ENCODE data around the gene CAPN15. TPM values are rescaled to one million over a fixed set of nuclear protein-coding genes. Genes with fewer than 3 reads are reported as not detected.

Gene CAPN15
- total RNA-seq, 2 experiments from 2014 or later: 76.4 to 81.2 TPM

GRCh38 chr16:496097-496886 is 31.2 kb upstream of the CAPN15 start:
- Mint-ChIP-seq H3K4me3 (no peak overlapping the region), H3K27me3 (no peaks in the 10 kb centered on the region), H3K36me3 (ENCODE audit: low read depth) (no peaks in the 10 kb centered on the region), H3K9me3 (no peaks in the 10 kb centered on the region), H3K27ac (no peak overlapping the region), H3K4me1 (ENCODE audit: low read depth) (peaks cover 5% of the 10 kb centered on the region)
- CTCF ChIA-PET: interaction anchor here (1.2 to 1.8 kb wide), 3 partner anchors 14 to 106 kb away, joined by 3 to 8 read pairs (median 3); no protein-coding TSS in a partner anchor
- ATAC-seq: no peak
- no peak for DNase-seq
- POLR2A ChIA-PET: no interaction called here
- TF ChIP-seq CTCF (IDR thresholded peaks at IDR 0.05): no peak
- intact Hi-C loops (cut with micrococcal nuclease): no loop called here

DNA sequence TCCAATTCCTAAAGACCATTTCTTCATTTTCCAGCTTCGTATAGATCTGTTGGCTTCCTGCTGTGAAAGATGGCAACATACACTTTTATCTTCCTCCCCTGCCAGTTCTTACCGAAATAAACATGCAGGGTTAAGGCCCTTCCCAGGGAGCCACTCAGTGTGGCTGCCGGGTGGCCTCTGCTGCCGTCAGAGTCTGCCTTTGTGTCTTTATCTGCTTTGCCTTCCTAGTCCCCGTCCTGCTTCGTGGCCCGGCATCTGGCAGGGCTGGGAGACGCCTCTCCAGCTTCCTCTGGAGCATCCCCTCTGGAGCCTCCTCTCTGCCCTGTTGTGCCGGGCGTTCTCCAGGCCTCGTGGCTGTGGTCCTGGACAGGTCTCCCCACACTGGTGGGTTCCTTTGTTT is 30.3 kb upstream of the CAPN15 start:
- no peaks in the 10 kb centered on the region for H3K9me3 Mint-ChIP-seq
- H3K4me3 Mint-ChIP-seq: no peak overlapping the region
- H3K36me3 Mint-ChIP-seq (ENCODE audit: low read depth): no peaks in the 10 kb centered on the region
- ChIA-PET POLR2A (interaction anchor here (2.2 kb wide), 1 partner anchor 29 kb away, joined by 7 read pairs; no protein-coding TSS in a partner anchor), CTCF (no interaction called here)
- no peak for DNase-seq
- ATAC-seq: no peak
- no peaks in the 10 kb centered on the region for H3K27me3 Mint-ChIP-seq
- TF ChIP-seq CTCF (IDR thresholded peaks at IDR 0.05): no peak
- peaks cover 5% of the 10 kb centered on the region for H3K4me1 Mint-ChIP-seq (ENCODE audit: low read depth)
- intact Hi-C loops (cut with micrococcal nuclease): no loop called here
- H3K27ac Mint-ChIP-seq: no peak overlapping the region

DNA sequence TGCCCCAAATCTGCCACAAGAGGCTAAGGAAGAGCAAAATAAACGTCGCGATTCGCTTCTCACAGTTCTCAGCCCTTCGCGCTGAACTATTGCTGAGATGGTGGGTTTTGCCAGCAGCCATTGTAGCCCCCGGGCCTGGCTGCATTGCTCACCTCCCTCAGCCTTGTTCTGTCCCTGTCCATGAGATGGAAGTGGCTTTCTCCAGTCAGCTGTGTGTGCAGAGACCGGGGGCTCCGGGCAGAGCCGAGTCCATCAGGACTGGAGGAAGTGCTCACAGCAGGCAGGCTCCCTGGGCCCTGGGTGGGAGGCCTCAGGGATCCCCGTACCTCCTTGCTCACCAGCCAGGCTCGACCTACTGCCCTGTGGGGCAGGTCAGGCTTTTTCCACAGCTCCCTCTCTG is 27.6 kb upstream of the CAPN15 start:
- Mint-ChIP-seq H3K27ac (no peak overlapping the region), H3K36me3 (ENCODE audit: low read depth) (no peaks in the 10 kb centered on the region)
- CTCF ChIA-PET: no interaction called here

GRCh38 chr16:500709-501108 is 26.8 kb upstream of the CAPN15 start:
- Mint-ChIP-seq H3K27ac (no peak overlapping the region), H3K4me3 (no peak overlapping the region), H3K36me3 (ENCODE audit: low read depth) (no peaks in the 10 kb centered on the region), H3K9me3 (no peaks in the 10 kb centered on the region), H3K27me3 (no peaks in the 10 kb centered on the region), H3K4me1 (ENCODE audit: low read depth) (no peaks in the 10 kb centered on the region)
- no peak for TF ChIP-seq CTCF (IDR thresholded peaks at IDR 0.05)
- CTCF ChIA-PET: interaction anchor here (1.1 to 1.3 kb wide), 2 partner anchors 13 to 20 kb away, joined by 3 to 4 read pairs; no protein-coding TSS in a partner anchor
- no peak for ATAC-seq
- DNase-seq: no peak
- POLR2A ChIA-PET: no interaction called here
- intact Hi-C loops (cut with micrococcal nuclease): no loop called here

More for the DNA sequence above, 27.6 kb upstream of the CAPN15 start:
- TF ChIP-seq CTCF (IDR thresholded peaks at IDR 0.05): no peak
- intact Hi-C loops (cut with micrococcal nuclease): no loop called here
- no peak for ATAC-seq
- Mint-ChIP-seq H3K9me3 (no peaks in the 10 kb centered on the region), H3K4me1 (ENCODE audit: low read depth) (peaks cover 4% of the 10 kb centered on the region), H3K27me3 (no peaks in the 10 kb centered on the region), H3K4me3 (no peak overlapping the region)
- POLR2A ChIA-PET: no interaction called here
- no peak for DNase-seq

DNA sequence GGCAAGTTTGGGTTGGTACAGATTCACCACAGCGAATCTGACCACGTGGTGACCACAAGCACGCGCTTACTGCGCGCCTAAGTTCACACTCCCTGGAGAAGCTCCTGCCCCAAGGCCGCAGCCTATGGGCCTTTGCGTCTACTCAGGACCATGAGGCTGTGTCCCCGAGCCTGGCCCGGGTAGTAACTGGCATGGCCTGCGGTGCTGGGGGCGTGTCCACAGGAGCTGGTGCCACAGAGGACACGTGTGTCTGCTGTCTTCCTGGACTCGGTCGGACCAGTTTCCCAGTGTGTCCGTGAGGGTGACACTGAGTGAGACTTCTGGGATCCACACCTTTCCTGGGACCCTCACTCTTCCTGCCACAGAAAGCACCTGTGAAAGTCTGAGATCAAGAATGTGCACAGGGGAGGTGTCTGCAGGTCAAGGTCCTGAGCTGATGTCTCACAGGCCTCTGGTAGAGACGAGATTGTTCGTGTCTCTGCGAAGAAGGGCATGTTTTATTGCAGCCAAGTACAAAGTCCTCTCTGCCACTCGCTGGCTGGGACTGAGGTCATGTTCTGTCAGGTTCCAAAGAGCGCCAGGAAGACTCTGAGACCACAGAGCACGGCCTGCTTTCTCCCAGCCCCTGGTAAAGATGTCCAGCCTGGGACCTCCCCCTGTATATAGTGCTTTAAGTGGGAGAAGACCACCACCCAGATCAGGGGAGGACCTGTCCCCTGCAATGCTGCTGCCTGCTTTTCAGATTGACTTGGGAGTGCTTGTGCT is 25.2 kb upstream of the CAPN15 start:
- Mint-ChIP-seq H3K36me3 (ENCODE audit: low read depth) (no peaks in the 10 kb centered on the region), H3K27ac (no peak overlapping the region), H3K4me3 (no peak overlapping the region), H3K9me3 (no peaks in the 10 kb centered on the region), H3K27me3 (no peaks in the 10 kb centered on the region), H3K4me1 (ENCODE audit: low read depth) (no peaks in the 10 kb centered on the region)
- ChIA-PET POLR2A (no interaction called here), CTCF (no interaction called here)
- ATAC-seq: no peak
- TF ChIP-seq CTCF (IDR thresholded peaks at IDR 0.05): no peak
- DNase-seq: no peak
- intact Hi-C loops (cut with micrococcal nuclease): no loop called here
